ENCODE data around the gene ODAD2. TPM values are rescaled to one million over a fixed set of nuclear protein-coding genes. Genes with fewer than 3 reads are reported as not detected.

ODAD2 gene
- total and polyA plus RNA-seq, 2 of the 8 experiments (the other 6 are each of a cell fraction or from before 2014, with no cell fraction given), result 0.95 to 4.3 TPM

DNA sequence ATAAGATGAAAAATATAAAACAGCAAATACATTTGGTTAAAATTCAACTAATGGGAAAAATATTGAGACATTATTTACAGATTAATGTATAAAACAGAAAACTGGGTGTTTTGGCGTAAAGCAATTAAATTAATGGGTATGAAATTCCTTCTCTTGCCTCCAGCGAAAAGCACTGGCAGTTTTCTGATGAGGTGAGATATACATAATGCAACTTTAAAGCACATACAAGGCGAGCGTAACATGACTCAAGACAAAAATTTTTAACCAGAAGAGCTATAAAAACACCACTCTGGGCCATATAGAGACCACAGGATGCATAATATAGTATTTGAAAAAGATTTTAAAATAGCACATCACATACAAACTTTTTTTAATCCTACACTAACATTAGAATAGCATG lies 120.6 kb downstream of the ODAD2 start (continued):
- TF ChIP-seq POLR2A (IDR thresholded peaks at IDR 0.05; ENCODE audit: control extremely low read depth in 1 of 2, low read depth in 2 of 2, low read length in 2 of 2) (no peak), KDM4A (IDR thresholded peaks at IDR 0.05; ENCODE audit: low read depth, low read length, severe bottlenecking) (no peak), EZH2 (IDR thresholded peaks at IDR 0.05; ENCODE audit: low read depth, low read length, severe bottlenecking) (no peak), SUZ12 (IDR thresholded peaks at IDR 0.05; ENCODE audit: low read length) (no peak)

Measured in H1 (cell line).